Left kidney (tissue), 2 donors: ENCODE measurements around the gene ADGRV1. TPM values are rescaled to one million over a fixed set of nuclear protein-coding genes. Genes with fewer than 3 reads are reported as not detected.
"Not testable (repeated sequence)": the region's sequence is repeated elsewhere in the genome, so short reads cannot be mapped to it uniquely, and the experiment has no call there.

Experiments
- DNase-seq: peaks from one replicate; pipeline ENCODE4 v3.0.0-alpha.2; 2013
- polyA plus RNA-seq: library from polyadenylated mRNA; unstranded; fragments of 120-200 nt; gene quantifications from one replicate; pipeline ENCODE4 v1.2.1, GENCODE V29; 2013; ENCODE audit not compliant: insufficient read length

Gene ADGRV1
- polyA plus RNA-seq, 1 donor: 12.5 TPM

DNA sequence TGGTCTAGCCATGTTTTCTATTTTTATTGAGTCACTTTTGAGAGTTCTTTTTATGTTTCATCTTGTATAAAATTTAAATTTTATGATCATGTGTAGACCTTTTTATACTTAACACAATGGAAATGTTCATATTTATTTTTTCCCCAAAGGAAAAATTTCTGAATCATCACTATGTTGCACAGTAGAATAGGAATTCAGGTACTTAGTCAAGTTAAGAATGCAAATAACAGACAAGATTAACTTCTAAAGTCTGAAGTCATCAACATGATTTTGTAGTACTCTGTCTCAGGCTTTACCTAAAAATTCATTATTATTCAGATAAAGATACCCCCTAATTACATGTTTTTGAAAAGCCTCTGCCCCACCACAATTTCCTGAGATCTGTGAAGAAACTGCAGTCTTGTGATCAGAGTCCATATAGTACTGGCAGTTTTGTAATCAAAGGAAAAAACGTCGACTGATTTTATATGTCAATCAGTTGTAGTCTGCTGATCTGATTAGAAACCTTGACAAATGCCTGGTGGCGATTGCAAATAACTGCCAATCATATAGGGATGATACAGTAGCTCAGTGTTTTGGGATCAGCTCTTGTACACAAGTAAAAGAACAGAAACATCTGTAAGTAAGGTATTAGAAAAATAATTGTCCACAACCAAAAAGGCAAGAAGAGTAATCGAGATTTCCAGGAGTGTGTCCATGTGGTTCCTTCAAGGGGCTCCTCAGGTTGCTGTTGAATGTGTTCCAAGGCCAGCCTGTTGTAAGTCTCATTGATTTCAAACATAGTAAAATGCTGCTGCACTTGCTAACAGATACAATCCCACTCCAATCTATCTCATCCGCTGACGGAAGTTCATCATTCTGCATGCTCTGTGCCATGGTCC lies 472.2 kb downstream of the ADGRV1 start:
- no peak for DNase-seq

DNA sequence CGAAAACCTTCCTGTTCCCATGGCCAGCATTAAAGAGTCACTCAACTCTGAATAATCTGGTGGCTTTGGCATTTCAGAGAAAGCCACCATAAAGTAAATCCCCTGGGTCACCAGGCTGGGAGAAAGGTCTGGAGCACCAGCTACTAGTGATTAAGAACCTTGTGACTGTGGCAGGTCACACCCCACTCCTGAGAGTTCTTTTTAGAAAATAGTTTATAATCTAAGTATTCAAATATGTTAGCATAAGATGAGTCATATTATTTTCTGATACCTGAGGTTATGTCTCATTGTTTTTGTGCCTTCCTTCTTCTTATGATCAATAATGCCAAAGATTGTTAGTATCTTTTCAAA lies 472.8 kb downstream of the ADGRV1 start:
- DNase-seq: no peak

DNA sequence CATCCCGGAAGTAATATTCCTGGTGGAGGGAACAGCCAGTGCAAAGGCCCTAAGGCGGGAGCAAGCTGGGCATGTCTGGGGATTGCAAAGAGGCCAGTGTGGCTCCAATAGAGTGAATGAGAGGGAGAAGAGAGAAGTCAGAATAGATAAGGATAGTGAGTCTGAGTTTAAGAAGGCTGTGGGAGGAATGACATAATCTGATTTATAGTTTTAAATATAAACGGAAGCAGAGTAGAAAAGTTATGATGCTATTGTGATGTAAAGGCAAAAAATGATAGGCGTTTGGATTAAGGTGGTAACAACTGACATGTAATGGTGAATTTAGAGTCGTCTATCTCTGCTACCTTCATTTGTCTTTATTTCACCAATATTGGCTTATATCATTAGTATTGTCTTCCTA lies 473.5 kb downstream of the ADGRV1 start:
- no peak for DNase-seq

DNA sequence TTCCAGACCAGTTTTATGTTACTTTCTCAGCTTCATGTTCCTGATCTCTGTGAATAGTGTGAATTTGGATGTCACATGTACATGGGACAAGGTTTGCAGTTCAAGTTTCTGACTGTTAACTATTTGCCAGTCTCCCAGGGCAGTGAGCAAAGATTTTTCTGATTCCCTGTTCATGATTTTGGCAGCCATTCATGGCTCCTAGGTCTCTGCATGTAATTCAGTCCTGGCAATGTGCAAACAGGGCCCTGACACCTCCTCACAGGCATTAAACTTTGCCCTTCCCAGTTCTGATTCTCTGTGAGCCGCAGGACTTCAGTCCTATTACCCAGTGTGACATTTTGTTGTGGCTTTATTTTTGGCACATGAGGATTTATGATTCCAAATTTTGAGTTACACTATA lies 474.8 kb downstream of the ADGRV1 start:
- no peak for DNase-seq

DNA sequence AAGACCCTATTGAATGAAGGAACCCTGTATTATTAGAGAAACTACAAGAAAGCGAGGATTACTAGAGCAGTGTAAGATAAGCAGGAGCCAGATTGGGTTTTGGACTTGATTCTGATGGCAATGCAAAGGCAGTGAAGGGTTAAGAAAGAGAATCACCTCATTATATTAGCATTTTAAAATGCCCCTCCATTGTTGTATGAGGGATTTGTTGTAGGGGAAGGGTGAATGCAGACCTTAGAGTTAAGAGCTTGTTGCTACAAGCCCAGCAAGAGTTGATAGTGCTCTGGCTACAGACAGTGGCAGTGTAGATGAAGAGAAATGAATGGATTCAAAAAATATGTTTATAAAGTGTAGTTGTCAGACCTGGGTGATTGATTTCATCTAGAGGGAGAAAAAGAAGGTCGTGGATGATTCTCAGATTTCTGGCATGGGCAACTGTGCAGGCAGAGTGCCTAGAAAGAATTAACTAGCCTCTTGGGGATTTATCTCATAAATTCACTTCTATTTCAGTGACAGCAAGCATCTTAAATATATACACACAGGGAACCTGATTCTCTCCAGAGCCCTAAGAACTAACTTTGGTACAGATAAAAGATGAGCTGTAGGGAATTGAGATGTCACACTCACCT lies 479.7 kb downstream of the ADGRV1 start:
- no peak for DNase-seq

DNA sequence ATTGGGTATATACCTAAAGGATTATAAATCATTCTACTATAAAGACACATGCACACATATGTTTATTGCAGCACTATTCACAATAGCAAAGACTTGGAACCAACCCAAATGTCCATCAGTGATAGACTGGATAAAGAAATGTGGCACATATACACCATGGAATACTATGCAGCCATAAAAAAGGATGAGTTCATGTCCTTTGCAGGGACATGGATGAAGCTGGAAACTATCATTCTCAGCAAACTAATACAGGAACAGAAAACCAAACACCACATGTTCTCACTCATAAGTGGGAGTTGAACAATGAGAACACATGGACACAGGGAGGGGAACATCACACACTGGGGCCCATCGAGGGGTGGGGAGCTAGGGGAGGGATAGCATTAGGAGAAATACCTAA lies 482.5 kb downstream of the ADGRV1 start:
- DNase-seq: not testable (repeated sequence)

DNA sequence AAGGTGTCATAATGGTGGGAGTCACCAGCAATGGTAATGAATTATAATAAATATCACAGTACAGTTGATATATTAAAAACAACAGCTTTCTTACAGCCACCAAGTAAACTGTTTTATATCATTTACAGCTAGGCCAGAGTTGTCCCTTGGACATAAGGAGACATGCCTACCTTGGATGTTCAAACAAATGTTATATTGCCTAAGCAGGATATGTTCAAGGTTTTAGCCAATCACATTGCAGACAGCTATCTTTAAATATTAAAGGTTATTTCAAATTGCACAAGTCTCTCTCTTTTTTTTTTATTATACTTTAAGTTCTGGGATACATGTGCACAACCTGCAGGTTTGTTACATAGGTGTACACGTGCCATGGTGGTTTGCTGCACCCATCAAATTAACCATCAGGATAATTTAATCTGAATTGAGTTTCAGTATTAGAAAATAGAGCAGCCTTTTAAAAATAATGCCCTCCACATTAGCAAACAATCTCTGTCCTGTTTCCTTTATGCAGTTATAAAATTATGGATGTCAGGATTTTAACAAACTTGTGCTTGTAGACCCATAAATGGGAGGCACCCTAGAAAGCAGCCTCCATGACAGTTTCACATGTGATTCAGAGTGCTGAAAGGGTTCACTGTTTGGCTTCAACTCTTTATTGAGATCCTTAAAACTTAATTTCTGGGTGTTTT lies 483.8 kb downstream of the ADGRV1 start:
- DNase-seq: no peak

DNA sequence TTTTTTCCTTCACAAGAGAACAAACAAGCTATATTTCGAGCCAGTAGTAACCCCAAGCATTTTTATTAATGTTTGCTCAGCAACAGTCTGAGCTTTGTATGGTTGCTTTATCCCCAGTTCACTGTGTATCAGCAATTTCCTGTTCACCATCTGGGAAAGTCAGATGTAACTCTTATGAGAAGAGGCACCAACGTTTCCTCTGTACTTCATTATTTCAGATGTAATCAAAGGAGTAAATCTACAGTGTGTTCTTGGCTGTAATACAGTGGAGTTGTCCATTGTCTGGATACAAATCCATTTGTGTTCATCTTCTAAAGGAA lies 484.3 kb downstream of the ADGRV1 start:
- DNase-seq: no peak

DNA sequence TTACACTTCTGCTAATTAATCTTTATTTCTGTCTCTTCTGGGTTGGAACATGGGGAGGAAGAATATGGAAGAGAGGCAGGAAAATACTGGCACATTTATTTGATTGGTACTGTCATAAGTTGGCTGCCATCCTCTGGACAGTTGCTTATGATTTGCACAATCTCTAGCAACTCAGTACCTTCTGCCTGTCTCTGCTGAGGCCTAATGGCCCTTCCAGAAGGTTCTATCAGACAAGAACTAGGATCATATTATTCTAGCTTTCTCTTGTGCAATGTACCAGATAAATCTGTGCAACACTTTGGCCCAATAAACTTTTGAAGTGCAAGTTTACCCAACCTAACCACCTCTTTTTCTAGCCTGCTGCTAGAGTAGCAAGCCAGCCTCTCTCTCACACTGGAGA lies 489.5 kb downstream of the ADGRV1 start:
- DNase-seq: no peak

DNA sequence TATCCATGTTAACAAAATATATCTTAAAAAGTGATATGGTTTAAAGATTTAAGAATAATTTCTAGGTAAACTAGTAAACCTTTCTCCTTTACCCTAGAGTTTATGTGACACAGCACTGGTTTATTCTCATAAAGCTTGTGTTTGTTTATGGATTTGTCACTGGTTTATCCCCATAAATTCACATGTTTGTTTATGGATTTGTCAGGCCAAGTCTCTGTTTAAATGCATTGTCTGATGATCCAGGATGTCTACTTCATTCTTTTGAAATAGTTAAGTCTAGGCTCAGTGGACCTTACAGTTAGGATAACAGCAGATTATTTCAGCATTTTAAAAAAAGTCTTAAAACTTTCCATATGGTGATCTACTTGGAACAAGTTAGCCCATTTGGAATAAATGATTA lies 490.5 kb downstream of the ADGRV1 start:
- no peak for DNase-seq

DNA sequence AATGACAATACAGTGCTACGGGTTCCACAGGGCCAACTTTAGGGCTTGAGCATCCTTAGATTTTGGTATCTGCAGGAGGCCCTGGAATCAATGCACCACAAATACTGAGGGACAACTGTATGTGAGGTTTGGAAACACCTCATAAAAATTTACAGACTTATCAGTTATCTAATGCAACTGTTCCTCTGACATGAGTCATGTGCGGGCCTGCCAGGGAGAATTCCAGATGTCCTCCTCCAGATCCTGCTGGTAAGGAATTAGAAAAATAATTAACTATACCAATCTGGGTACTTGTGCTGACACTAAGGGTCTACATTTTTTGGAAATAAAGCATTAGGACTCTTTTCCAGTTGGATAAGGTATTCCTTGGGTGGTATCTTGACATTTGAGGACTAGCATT lies 491.2 kb downstream of the ADGRV1 start:
- no peak for DNase-seq

DNA sequence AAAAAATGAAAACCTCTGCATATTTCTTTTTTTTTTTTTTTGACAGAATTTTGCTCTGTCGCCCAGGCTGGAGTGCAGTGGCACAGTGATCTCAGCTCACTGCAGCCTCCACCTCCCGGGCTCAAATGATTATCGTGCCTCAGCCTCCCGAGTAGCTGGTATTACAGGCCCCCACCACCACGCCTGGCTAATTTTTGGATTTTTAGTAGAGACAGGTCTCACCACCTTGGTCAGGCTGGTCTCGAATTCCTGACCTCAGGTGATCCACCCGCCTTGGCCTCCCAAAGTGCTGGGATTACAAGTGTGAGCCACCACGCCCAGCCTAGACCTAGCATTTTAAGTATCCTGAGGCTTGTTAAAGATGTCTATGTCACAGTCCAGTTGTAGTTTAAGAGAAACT lies 493.8 kb downstream of the ADGRV1 start:
- not testable (repeated sequence) for DNase-seq

DNA sequence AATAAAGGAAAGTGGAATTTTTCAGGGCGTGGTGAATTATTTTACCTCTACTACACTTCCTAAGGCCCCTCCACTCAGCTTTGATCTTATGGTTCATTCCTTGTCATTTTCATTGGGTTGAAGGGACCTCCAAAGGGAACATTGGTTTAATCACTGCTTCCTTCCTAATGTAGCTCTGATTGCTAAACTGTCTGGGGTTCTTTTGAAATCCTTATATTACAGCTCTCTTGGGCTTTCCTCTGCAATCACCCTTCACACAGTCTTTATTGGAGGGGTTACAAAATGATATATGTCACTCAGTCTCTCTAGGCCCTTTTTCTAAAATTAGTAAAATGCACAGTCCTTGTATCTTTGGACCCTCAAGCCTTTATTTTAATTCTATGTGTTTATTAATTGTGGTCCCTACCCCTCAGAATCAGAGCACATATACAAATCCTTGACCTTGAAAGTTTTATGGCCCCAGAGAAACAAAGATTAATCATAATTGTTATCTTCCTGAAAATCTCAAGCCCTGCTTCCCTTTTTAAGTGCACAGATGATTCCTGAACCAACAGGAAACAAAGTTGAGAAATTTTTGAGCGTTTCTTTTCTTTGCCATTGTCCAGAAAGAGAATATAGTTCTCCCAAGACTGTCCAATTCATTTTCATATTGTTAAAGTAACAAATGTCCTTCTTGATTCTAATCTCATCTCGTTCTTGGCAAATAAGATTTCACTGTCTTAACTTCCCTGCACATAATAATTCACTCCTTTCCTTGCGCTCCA lies 494.6 kb downstream of the ADGRV1 start:
- DNase-seq: no peak

DNA sequence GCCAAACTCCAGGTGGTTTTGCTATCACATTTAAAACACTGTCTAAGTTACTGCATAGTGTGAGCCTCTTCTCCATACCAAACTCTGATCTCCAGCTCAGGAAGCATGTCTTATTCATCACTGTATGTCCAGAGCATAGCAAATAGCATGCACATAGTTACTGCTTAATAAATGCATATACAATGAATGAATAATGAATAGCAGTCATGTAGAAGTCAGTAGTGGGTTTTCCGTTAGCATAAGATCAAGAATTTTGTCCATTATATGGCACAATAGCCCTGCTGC lies 495.1 kb downstream of the ADGRV1 start:
- no peak for DNase-seq

DNA sequence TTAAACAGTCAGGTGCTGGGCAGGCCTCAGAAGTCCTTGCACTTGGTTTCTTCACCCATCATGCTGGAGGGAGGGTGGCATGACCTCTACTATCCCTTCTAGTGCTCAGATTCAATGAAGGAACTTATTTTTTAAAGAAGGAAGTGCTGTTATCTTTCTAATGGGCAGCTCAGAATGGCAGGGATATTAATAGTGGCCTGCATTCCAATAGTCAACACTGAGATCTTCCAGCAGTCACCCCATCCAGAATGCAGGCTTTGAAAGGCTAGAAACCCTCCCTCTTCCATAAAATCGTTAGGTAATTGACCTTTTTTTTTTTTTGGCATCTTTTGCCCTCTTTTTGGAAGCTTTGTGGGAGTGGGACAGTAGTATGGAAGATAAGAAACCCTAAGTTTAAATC lies 499.6 kb downstream of the ADGRV1 start:
- no peak for DNase-seq

DNA sequence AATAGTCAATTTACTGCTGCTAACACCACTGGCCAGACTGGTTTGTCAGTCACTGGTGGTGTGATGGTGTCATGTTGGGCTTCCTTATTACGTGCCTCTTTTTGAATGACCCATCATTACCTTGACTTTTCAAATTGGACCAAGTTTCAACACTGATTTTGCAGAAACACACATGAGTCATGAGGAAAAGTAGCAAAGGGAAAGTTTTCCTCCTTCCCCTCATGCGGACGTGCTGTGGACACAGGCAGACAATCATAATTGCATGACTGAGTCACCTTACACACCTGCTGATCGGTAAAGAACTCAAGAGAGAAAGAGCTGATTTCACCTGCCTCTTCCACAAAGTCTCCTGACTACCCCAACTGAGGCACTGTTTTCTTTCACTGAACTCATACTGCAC lies 500.0 kb downstream of the ADGRV1 start:
- DNase-seq: no peak

DNA sequence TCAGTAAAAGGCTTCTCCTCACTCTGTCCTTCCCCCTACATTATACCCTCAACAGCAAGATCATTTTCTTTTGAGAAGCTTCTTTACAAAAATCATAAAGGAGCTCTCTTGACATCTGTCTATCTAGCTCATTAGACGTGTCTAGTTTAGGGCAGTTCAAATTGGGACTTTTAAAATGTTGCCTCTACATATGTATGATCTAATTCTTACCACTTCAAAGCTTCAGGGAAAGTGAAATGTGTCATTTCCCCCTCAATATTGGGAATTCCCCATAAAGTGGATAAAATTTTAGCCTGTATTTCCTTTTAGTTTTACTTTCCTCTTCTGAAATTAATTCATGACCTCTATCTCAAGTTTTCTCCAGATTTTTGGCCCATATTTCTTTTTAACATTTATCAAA lies 500.8 kb downstream of the ADGRV1 start:
- no peak for DNase-seq

DNA sequence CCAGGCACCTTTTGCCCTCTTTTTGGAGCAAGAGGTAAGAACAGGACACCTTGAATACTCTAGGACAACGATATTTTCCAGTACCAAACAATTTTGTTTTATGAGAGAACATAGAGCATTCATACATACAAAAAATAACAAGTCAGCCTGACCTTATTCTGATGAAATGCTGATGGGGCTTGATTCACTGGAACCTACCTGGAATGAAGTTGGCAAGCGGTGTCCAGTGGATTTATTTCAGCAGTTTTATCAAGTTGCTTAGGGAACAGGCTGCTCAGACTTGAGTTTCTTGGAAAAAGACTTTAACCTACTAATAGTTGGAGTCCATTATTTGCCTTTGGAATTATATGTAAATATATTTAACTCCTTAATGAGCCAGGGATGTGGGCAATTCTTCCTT lies 502.5 kb downstream of the ADGRV1 start:
- DNase-seq: no peak

DNA sequence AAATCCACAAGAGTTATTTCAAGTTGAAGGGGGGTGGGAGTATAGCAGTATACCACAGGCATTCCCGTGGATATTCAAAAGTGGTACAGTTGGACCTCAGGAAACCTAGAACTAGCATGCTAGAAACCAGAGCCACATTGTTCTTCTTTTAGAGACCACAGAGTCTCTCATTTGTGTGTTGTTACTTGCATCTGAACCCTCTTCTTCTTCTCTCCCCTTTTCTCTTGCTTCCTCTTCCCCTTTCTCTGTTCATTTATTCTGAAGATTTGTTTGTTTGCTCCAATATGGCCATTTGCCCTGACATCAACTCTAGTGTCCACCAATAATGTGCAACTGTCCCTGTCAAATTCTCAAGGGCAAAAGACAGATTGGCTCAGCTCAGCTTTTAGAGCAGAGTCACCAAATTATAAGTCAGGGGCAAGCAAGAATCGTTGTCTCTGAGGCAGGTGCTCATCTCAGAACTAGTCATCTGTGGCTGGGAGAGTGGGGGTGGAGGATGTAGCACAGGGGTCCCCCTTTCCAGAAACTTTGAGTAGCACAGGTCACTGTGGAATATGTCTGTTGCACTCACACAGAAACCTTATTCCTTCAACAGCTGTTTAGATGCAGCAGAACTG lies 503.5 kb downstream of the ADGRV1 start:
- DNase-seq: no peak

DNA sequence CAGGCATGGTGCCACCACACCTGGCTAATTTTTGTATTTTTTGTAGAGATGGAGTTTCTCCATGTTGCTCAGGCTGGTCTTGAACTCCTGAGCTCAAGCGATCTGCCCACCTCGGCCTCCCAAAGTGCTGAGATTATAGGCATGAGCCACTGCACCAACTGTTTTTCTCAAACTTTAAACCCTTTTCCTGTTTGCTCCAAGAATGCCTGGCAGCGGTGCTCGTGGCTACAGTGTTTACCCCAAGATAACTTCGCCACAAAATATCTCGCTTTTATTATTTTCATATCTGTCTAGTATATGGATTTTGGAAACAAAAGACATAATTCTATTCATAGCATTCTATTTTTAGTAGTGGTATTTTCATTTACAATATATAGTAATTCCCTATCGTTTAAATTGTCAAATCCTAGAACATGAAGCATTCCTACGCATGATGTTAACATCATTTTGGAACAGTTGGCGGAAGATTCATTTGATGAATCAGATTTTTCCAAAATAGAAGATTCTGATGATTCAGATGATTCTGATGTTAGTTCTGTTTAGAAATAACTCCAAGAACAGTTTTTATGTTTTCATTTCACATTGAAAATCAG lies 504.6 kb downstream of the ADGRV1 start:
- DNase-seq: not testable (repeated sequence)

DNA sequence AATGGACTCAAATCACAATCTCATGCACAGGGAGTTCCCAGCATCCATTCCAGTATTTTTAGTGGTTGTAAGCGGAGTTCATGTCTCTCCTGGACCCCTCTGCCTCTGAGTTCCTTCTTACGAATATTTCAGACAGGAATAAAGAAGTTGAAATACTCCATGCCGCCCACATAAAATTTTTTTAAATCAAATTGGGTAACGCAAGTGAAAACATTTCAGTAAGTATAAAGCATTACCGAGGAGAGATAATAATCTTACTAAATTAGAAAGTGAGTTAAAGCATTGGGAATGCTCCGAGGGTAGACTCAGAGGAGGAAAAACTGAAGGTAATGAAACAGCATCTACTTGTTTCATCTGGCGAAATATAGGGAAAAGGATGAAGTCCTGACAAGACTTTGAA lies 506.9 kb downstream of the ADGRV1 start:
- no peak for DNase-seq

DNA sequence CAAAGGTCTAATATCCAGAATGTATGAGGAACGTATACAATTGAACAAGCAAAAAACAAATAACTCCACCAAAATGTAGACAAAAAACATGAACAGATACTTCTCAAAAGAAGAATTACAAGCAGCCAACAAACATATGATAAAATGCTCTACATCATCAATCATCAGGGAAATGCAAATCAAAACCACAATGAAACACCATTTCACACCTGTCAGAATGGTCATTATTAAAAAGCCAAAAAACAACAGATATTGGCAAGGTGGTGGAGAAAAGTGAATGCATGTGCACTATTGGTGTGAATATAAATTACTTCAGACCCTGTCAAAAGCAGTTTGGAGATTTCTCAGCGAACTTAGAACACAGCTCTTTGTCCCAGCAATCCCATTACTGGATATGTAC lies 510.8 kb downstream of the ADGRV1 start:
- DNase-seq: no peak
